CD4-positive, alpha-beta memory T cell (primary cell): ENCODE data around the gene SPECC1. TPM values are rescaled to one million over a fixed set of nuclear protein-coding genes. Genes with fewer than 3 reads are reported as not detected.

ENCODE experiments used
- CTCF ChIA-PET: fragments of 350-600 bp; sonication (Branson Sonifier 250); formaldehyde crosslinking; loops from one replicate; lab custom pipeline; 2021; ENCODE audit warnings: inconsistent platforms; ENCODE audit not compliant: partially characterized antibody; lab: Charles Lee
- POLR2A ChIA-PET: fragments of 350-600 bp; sonication (Branson Sonifier 250); formaldehyde crosslinking; loops from one replicate; lab custom pipeline; 2021; ENCODE audit not compliant: partially characterized antibody; lab: Charles Lee
- DNase-seq, 5 donors: peaks; one replicate each; pipeline versions ENCODE4 v3.0.0 to v3.0.0-alpha.2; 2020 to 2022; ENCODE audit warnings: mixed read lengths in 1 of 5
- H3K27ac ChIP-seq: one replicate; pipeline ENCODE4 v1.7.0; 2013; ENCODE audit warnings: low read depth, low read length
- H3K27me3 ChIP-seq: 2 replicates; pipeline ENCODE4 v1.7.0; 2013; ENCODE audit warnings: mild to moderate bottlenecking, low read length, moderate library complexity; ENCODE audit not compliant: insufficient read depth
- H3K36me3 ChIP-seq: 2 replicates; pipeline ENCODE4 v1.7.0; 2013; ENCODE audit warnings: mild to moderate bottlenecking, low read length, moderate library complexity; ENCODE audit not compliant: insufficient read depth
- H3K4me1 ChIP-seq: 2 replicates; pipeline ENCODE4 v1.7.0; 2013; ENCODE audit warnings: mild to moderate bottlenecking, low read length, moderate library complexity; ENCODE audit not compliant: insufficient read depth
- H3K4me3 ChIP-seq, 2 donors: one replicate each; pipeline ENCODE4 v1.7.0; 2013; ENCODE audit warnings: low read length in 2 of 2, mild to moderate bottlenecking in 1 of 2
- H3K9me3 ChIP-seq, 2 donors: one replicate each; pipeline ENCODE4 v1.7.0; 2013; ENCODE audit warnings: low read length in 2 of 2, control low read depth in 1 of 2; ENCODE audit not compliant: control insufficient read depth in 1 of 2
- H3K27ac Mint-ChIP-seq, 7 donors: one replicate each; pipeline ENCODE4 v1.8.0; 2020 to 2021; ENCODE audit warnings: mixed read lengths in 7 of 7, mild to moderate bottlenecking in 6 of 7, inconsistent platforms in 3 of 7, moderate library complexity in 3 of 7
- H3K27me3 Mint-ChIP-seq, 2 donors: one replicate each; pipeline ENCODE4 v1.8.0; 2020 to 2021; ENCODE audit warnings: mixed read lengths in 2 of 2
- H3K36me3 Mint-ChIP-seq, 2 donors: one replicate each; pipeline ENCODE4 v1.8.0; 2020 to 2021; ENCODE audit warnings: mixed read lengths in 2 of 2, inconsistent platforms in 1 of 2, mild to moderate bottlenecking in 1 of 2
- H3K4me1 Mint-ChIP-seq, 4 donors: one replicate each; pipeline ENCODE4 v1.8.0; 2020 to 2021; ENCODE audit warnings: mixed read lengths in 4 of 4, mild to moderate bottlenecking in 1 of 4
- H3K4me3 Mint-ChIP-seq, 8 donors: one replicate each; pipeline ENCODE4 v1.8.0; 2020 to 2021; ENCODE audit warnings: mixed read lengths in 8 of 8, mild to moderate bottlenecking in 7 of 8, moderate library complexity in 6 of 8, inconsistent platforms in 3 of 8
- H3K9me3 Mint-ChIP-seq, 8 donors: one replicate each; pipeline ENCODE4 v1.8.0; 2020 to 2021; ENCODE audit warnings: mixed read lengths in 8 of 8, mild to moderate bottlenecking in 5 of 8, inconsistent platforms in 3 of 8, moderate library complexity in 1 of 8
- intact Hi-C: fragments of 100-400 bp; cut with micrococcal nuclease; formaldehyde crosslinking; loops from one replicate; pipeline ENCODE4 v1.15.1; 2023
- polyA plus RNA-seq, 2 donors: library from polyadenylated mRNA; unstranded; fragments of 300-500 nt; fragmentation: Illumina TruSeq; gene quantifications; one replicate each; pipeline ENCODE4 v1.2.3, GENCODE V29; 2021
- total RNA-seq, 2 experiments: library from RNA; stranded (reverse); gene quantifications; one replicate each; pipeline ENCODE4 v1.2.3, GENCODE V29; 2021

Gene SPECC1
- total and polyA plus RNA-seq, 4 experiments from 2014 or later: 1.7 to 13.4 (median 8.7) TPM

GRCh38 chr17:20202141-20202621 lies 193.0 kb downstream of the SPECC1 start:
- Mint-ChIP-seq H3K4me3 (no peak overlapping the region), H3K4me1 (peaks cover 4 to 17% (median 9%) of the 10 kb centered on the region in 4 donors), H3K27ac (no peak overlapping the region), H3K9me3 (no peaks in the 10 kb centered on the region), H3K27me3 (no peaks in the 10 kb centered on the region), H3K36me3 (no peaks in the 10 kb centered on the region)
- no peaks in the 10 kb centered on the region for H3K4me1 ChIP-seq
- ChIA-PET POLR2A (no interaction called here), CTCF (no interaction called here)
- H3K9me3 ChIP-seq: no peaks in the 10 kb centered on the region
- no peak for DNase-seq
- H3K36me3 ChIP-seq: no peaks in the 10 kb centered on the region
- no peaks in the 10 kb centered on the region for H3K27me3 ChIP-seq
- H3K27ac ChIP-seq: no peak overlapping the region
- intact Hi-C loops: no loop called here
- no peak overlapping the region for H3K4me3 ChIP-seq

GRCh38 chr17:20203018-20203417 lies 193.9 kb downstream of the SPECC1 start:
- H3K4me1 ChIP-seq: no peaks in the 10 kb centered on the region
- no peaks in the 10 kb centered on the region for H3K9me3 ChIP-seq
- intact Hi-C loops: no loop called here
- H3K4me3 Mint-ChIP-seq: no peak overlapping the region
- no peaks in the 10 kb centered on the region for H3K27me3 Mint-ChIP-seq
- POLR2A ChIA-PET: no interaction called here
- H3K4me3 ChIP-seq: no peak overlapping the region
- H3K9me3 Mint-ChIP-seq: no peaks in the 10 kb centered on the region
- H3K36me3 ChIP-seq: no peaks in the 10 kb centered on the region
- no peaks in the 10 kb centered on the region for H3K36me3 Mint-ChIP-seq
- peak overlapping the region in 1 of 7 donors; percentile 39 for H3K27ac Mint-ChIP-seq
- peaks cover 4 to 17% (median 9%) of the 10 kb centered on the region in 4 donors for H3K4me1 Mint-ChIP-seq
- H3K27ac ChIP-seq: no peak overlapping the region
- CTCF ChIA-PET: no interaction called here
- DNase-seq: no peak
- no peaks in the 10 kb centered on the region for H3K27me3 ChIP-seq

- POLR2A ChIA-PET: no interaction called here
- intact Hi-C loops: no loop called here
- no peaks in the 10 kb centered on the region for H3K36me3 Mint-ChIP-seq
- Histone ChIP-seq H3K4me1 (no peaks in the 10 kb centered on the region), H3K9me3 (no peaks in the 10 kb centered on the region), H3K27me3 (no peaks in the 10 kb centered on the region), H3K36me3 (no peaks in the 10 kb centered on the region), H3K27ac (no peak overlapping the region), H3K4me3 (no peak overlapping the region)
- DNase-seq: no peak
- no peak overlapping the region for H3K4me3 Mint-ChIP-seq
- no peaks in the 10 kb centered on the region for H3K27me3 Mint-ChIP-seq
- H3K4me1 Mint-ChIP-seq: peaks cover 4 to 17% (median 9%) of the 10 kb centered on the region in 4 donors
- H3K27ac Mint-ChIP-seq: peak overlapping the region in 1 of 7 donors; percentile 30
- CTCF ChIA-PET: no interaction called here
- no peaks in the 10 kb centered on the region for H3K9me3 Mint-ChIP-seq
Measured at GRCh38 chr17:20203761-20204263, 194.7 kb downstream of the SPECC1 start.

GRCh38 chr17:20205609-20206008 lies 196.4 kb downstream of the SPECC1 start:
- Mint-ChIP-seq H3K9me3 (no peaks in the 10 kb centered on the region), H3K4me1 (peaks cover 4 to 17% (median 9%) of the 10 kb centered on the region in 4 donors), H3K36me3 (peaks cover 0 to 3% of the 10 kb centered on the region in 2 donors), H3K27me3 (no peaks in the 10 kb centered on the region), H3K4me3 (peak overlapping the region in 1 of 8 donors; percentile 36), H3K27ac (peak overlapping the region in 1 of 7 donors; percentile 24)
- Histone ChIP-seq H3K4me1 (no peaks in the 10 kb centered on the region), H3K9me3 (no peaks in the 10 kb centered on the region), H3K27me3 (no peaks in the 10 kb centered on the region), H3K27ac (no peak overlapping the region), H3K36me3 (no peaks in the 10 kb centered on the region), H3K4me3 (no peak overlapping the region)
- intact Hi-C loops: no loop called here
- DNase-seq: no peak
- ChIA-PET CTCF (no interaction called here), POLR2A (no interaction called here)

- DNase-seq: peak in 1 of 5 donors; percentile 3
- Mint-ChIP-seq H3K4me1 (peaks cover 4 to 17% (median 9%) of the 10 kb centered on the region in 4 donors), H3K27ac (peak overlapping the region in 1 of 7 donors; percentile 21), H3K36me3 (peaks cover 0 to 3% of the 10 kb centered on the region in 2 donors), H3K9me3 (no peaks in the 10 kb centered on the region), H3K4me3 (peak overlapping the region in 1 of 8 donors; percentile 36), H3K27me3 (no peaks in the 10 kb centered on the region)
- no peak overlapping the region for H3K4me3 ChIP-seq
- intact Hi-C loops: no loop called here
- no peaks in the 10 kb centered on the region for H3K4me1 ChIP-seq
- no peaks in the 10 kb centered on the region for H3K9me3 ChIP-seq
- POLR2A ChIA-PET: no interaction called here
- H3K36me3 ChIP-seq: no peaks in the 10 kb centered on the region
- CTCF ChIA-PET: no interaction called here
- no peaks in the 10 kb centered on the region for H3K27me3 ChIP-seq
- H3K27ac ChIP-seq: no peak overlapping the region
Measured at GRCh38 chr17:20206068-20206467, 196.9 kb downstream of the SPECC1 start.

- no peak for DNase-seq
- no peaks in the 10 kb centered on the region for H3K36me3 ChIP-seq
- H3K4me1 ChIP-seq: no peaks in the 10 kb centered on the region
- Mint-ChIP-seq H3K4me1 (peaks cover 4 to 17% (median 9%) of the 10 kb centered on the region in 4 donors), H3K27ac (no peak overlapping the region), H3K9me3 (no peaks in the 10 kb centered on the region), H3K4me3 (no peak overlapping the region), H3K27me3 (no peaks in the 10 kb centered on the region), H3K36me3 (peaks cover under 1 to 3% of the 10 kb centered on the region in 2 donors)
- ChIA-PET CTCF (no interaction called here), POLR2A (no interaction called here)
- intact Hi-C loops: no loop called here
- H3K9me3 ChIP-seq: no peaks in the 10 kb centered on the region
- no peaks in the 10 kb centered on the region for H3K27me3 ChIP-seq
- no peak overlapping the region for H3K4me3 ChIP-seq
- no peak overlapping the region for H3K27ac ChIP-seq
Measured at GRCh38 chr17:20206591-20206990, 197.4 kb downstream of the SPECC1 start.

GRCh38 chr17:20207262-20207985 lies 198.3 kb downstream of the SPECC1 start:
- no peak overlapping the region for H3K4me3 ChIP-seq
- DNase-seq: no peak
- intact Hi-C loops: no loop called here
- no peaks in the 10 kb centered on the region for H3K36me3 ChIP-seq
- POLR2A ChIA-PET: no interaction called here
- CTCF ChIA-PET: no interaction called here
- H3K4me1 ChIP-seq: no peaks in the 10 kb centered on the region
- no peak overlapping the region for H3K27ac ChIP-seq
- Mint-ChIP-seq H3K27ac (no peak overlapping the region), H3K4me3 (no peak overlapping the region), H3K4me1 (peaks cover 4 to 17% (median 9%) of the 10 kb centered on the region in 4 donors), H3K9me3 (peaks cover 0 to 4% (median 0%) of the 10 kb centered on the region in 8 donors), H3K27me3 (no peaks in the 10 kb centered on the region), H3K36me3 (peaks cover 3 to 9% of the 10 kb centered on the region in 2 donors)
- no peaks in the 10 kb centered on the region for H3K27me3 ChIP-seq
- H3K9me3 ChIP-seq: no peaks in the 10 kb centered on the region
